SK-N-MC (cell line): ENCODE results near the gene LIN54.
"Not testable (repeated sequence)": the region's sequence is repeated elsewhere in the genome, so short reads cannot be mapped to it uniquely, and the experiment has no call there.

Experiments used
- DNase-seq: peaks from one replicate; pipeline ENCODE4 v3.0.0-alpha.2; 2011; ENCODE audit warnings: low read depth, low spot score
- H3K27ac ChIP-seq: fragments of 200-600 bp; sonication (generic); 2 replicates; pipeline ENCODE4 v1.5.1; 2016; ENCODE audit warnings: mixed run types
- H3K36me3 ChIP-seq: fragments of 200-600 bp; sonication (generic); 2 replicates; pipeline ENCODE4 v1.6.1; 2017; ENCODE audit warnings: antibody characterized with exemption, low read length, mixed read lengths; ENCODE audit not compliant: insufficient read depth
- H3K4me3 ChIP-seq: fragments of 200-600 bp; sonication (generic); 2 replicates; pipeline ENCODE4 v1.5.1; 2016
- H3K9ac ChIP-seq: fragments of 200-600 bp; sonication (generic); 2 replicates; pipeline ENCODE4 v1.8.0; 2017; ENCODE audit warnings: mixed run types, mixed read lengths; ENCODE audit not compliant: insufficient read length
- H3K9me3 ChIP-seq: fragments of 200-600 bp; sonication (generic); 2 replicates; pipeline ENCODE4 v1.6.1; 2017; ENCODE audit warnings: low read depth, mild to moderate bottlenecking, antibody characterized with exemption, low read length, moderate library complexity, mixed read lengths
- EZH2 ChIP-seq: fragments of 200-600 bp; sonication (generic); IDR thresholded peaks from one replicate; pipeline ENCODE4 v1.6.1; 2017; ENCODE audit warnings: antibody characterized with exemption
- FOXP2 ChIP-seq: optimal IDR thresholded peaks from 2 replicates; pipeline ENCODE3; 2011; ENCODE audit warnings: mild to moderate bottlenecking, moderate library complexity; ENCODE audit not compliant: insufficient read depth; ENCODE audit errors: extremely low read length, control extremely low read depth
- POLR2AphosphoS5 ChIP-seq: IDR thresholded peaks from 2 replicates; pipeline ENCODE4 v1.6.1; 2012; ENCODE audit warnings: mild to moderate bottlenecking, low read depth, low read length, borderline replicate concordance

LIN54 gene

GRCh38 chr4:82939414-82939813 is 71.2 kb downstream of the LIN54 start:
- H3K27ac ChIP-seq: no peak overlapping the region
- no peak overlapping the region for H3K4me3 ChIP-seq
- H3K9ac ChIP-seq: no peak overlapping the region
- peaks cover 46% of the 10 kb centered on the region for H3K36me3 ChIP-seq
- no peak for DNase-seq
- TF ChIP-seq POLR2AphosphoS5 (no peak), EZH2 (no peak), FOXP2 (no peak)
- no peaks in the 10 kb centered on the region for H3K9me3 ChIP-seq

- no peak overlapping the region for H3K4me3 ChIP-seq
- no peak overlapping the region for H3K27ac ChIP-seq
- peaks cover 53% of the 10 kb centered on the region for H3K36me3 ChIP-seq
- no peaks in the 10 kb centered on the region for H3K9me3 ChIP-seq
- DNase-seq: no peak
- TF ChIP-seq FOXP2: no peak
- no peak overlapping the region for H3K9ac ChIP-seq
These were observed 76.2 kb downstream of the LIN54 start for GRCh38 chr4:82934441-82934840.

- DNase-seq: no peak
- H3K9ac ChIP-seq: no peak overlapping the region
- TF ChIP-seq FOXP2 (no peak), EZH2 (no peak), POLR2AphosphoS5 (no peak)
- H3K36me3 ChIP-seq: peaks cover 30% of the 10 kb centered on the region
- H3K9me3 ChIP-seq: no peaks in the 10 kb centered on the region
- no peak overlapping the region for H3K4me3 ChIP-seq
- H3K27ac ChIP-seq: no peak overlapping the region
These were observed 79.5 kb downstream of the LIN54 start for GRCh38 chr4:82930848-82931755.

GRCh38 chr4:82921795-82922194 is 88.8 kb downstream of the LIN54 start:
- no peaks in the 10 kb centered on the region for H3K9me3 ChIP-seq
- no peak for TF ChIP-seq FOXP2
- no peak for TF ChIP-seq EZH2
- no peak for TF ChIP-seq POLR2AphosphoS5
- H3K9ac ChIP-seq: no peak overlapping the region
- no peak overlapping the region for H3K4me3 ChIP-seq
- DNase-seq: no peak
- H3K36me3 ChIP-seq: peaks cover 12% of the 10 kb centered on the region
- H3K27ac ChIP-seq: no peak overlapping the region

GRCh38 chr4:82919386-82919785 is 91.2 kb downstream of the LIN54 start:
- no peak overlapping the region for H3K27ac ChIP-seq
- TF ChIP-seq EZH2: no peak
- TF ChIP-seq FOXP2: no peak
- TF ChIP-seq POLR2AphosphoS5: no peak
- H3K9me3 ChIP-seq: no peaks in the 10 kb centered on the region
- H3K4me3 ChIP-seq: no peak overlapping the region
- H3K36me3 ChIP-seq: peaks cover 9% of the 10 kb centered on the region
- no peak for DNase-seq
- H3K9ac ChIP-seq: no peak overlapping the region

- Histone ChIP-seq H3K27ac (no peak overlapping the region), H3K4me3 (no peak overlapping the region), H3K9ac (no peak overlapping the region), H3K9me3 (no peaks in the 10 kb centered on the region), H3K36me3 (peaks cover 9% of the 10 kb centered on the region)
- no peak for DNase-seq
- TF ChIP-seq EZH2: no peak
- TF ChIP-seq FOXP2: no peak
- TF ChIP-seq POLR2AphosphoS5: no peak
These were observed 92.5 kb downstream of the LIN54 start for GRCh38 chr4:82918091-82918490.

GRCh38 chr4:82913968-82914367 is 96.7 kb downstream of the LIN54 start:
- not testable (repeated sequence) for H3K4me3 ChIP-seq, H3K9ac ChIP-seq, H3K9me3 ChIP-seq, H3K27ac ChIP-seq, DNase-seq
- peaks cover 15% of the 10 kb centered on the region for H3K36me3 ChIP-seq

GRCh38 chr4:82913305-82913704 is 97.3 kb downstream of the LIN54 start:
- no peak overlapping the region for H3K4me3 ChIP-seq
- H3K9ac ChIP-seq: no peak overlapping the region
- TF ChIP-seq POLR2AphosphoS5 (no peak), EZH2 (no peak), FOXP2 (no peak)
- H3K9me3 ChIP-seq: no peaks in the 10 kb centered on the region
- DNase-seq: no peak
- H3K36me3 ChIP-seq: peaks cover 15% of the 10 kb centered on the region
- H3K27ac ChIP-seq: no peak overlapping the region

- no peak for DNase-seq
- Histone ChIP-seq H3K9me3 (no peaks in the 10 kb centered on the region), H3K36me3 (peaks cover 19% of the 10 kb centered on the region), H3K27ac (no peak overlapping the region), H3K4me3 (no peak overlapping the region), H3K9ac (no peak overlapping the region)
- TF ChIP-seq POLR2AphosphoS5: no peak
- no peak for TF ChIP-seq EZH2
These were observed 101.3 kb downstream of the LIN54 start for GRCh38 chr4:82909326-82909725.
